Ishikawa (cell line): ENCODE results near the gene ALDH1A3.

Experiments used
- CREB1 ChIP-seq: IDR thresholded peaks from 2 replicates; pipeline ENCODE4 v1.6.1; 2012; ENCODE audit warnings: low read depth
- EP300 ChIP-seq: IDR thresholded peaks from 2 replicates; pipeline ENCODE4 v1.6.1; 2012; ENCODE audit warnings: borderline replicate concordance
- FOXM1 ChIP-seq: IDR thresholded peaks from 2 replicates; pipeline ENCODE4 v1.6.1; 2012; ENCODE audit warnings: low read depth, borderline replicate concordance
- NFIC ChIP-seq: IDR thresholded peaks from 2 replicates; pipeline ENCODE4 v1.6.1; 2012
- TAF1 ChIP-seq: IDR thresholded peaks from 2 replicates; pipeline ENCODE4 v1.6.1; 2012; ENCODE audit warnings: low read depth, mild to moderate bottlenecking
- TCF12 ChIP-seq: IDR thresholded peaks from 2 replicates; pipeline ENCODE4 v1.6.1; 2012; ENCODE audit warnings: low read depth
- TEAD4 ChIP-seq: IDR thresholded peaks from 2 replicates; pipeline ENCODE4 v1.6.1; 2012
- YY1 ChIP-seq: IDR thresholded peaks from 2 replicates; pipeline ENCODE4 v1.6.1; 2012; ENCODE audit warnings: low read depth
- ZBTB7A ChIP-seq: IDR thresholded peaks from 2 replicates; pipeline ENCODE4 v1.6.1; 2012; ENCODE audit warnings: low read depth
- TF ChIP-seq, protein P1 (sequence below): IDR thresholded peaks from 2 replicates; pipeline ENCODE4 v1.6.1; 2012
- TF ChIP-seq, protein P2 (sequence below): IDR thresholded peaks from 2 replicates; pipeline ENCODE4 v1.6.1; 2012; ENCODE audit warnings: low read depth, mild to moderate bottlenecking
- TF ChIP-seq, protein P3 (sequence below): IDR thresholded peaks from 2 replicates; pipeline ENCODE4 v1.6.1; 2012

DNA sequence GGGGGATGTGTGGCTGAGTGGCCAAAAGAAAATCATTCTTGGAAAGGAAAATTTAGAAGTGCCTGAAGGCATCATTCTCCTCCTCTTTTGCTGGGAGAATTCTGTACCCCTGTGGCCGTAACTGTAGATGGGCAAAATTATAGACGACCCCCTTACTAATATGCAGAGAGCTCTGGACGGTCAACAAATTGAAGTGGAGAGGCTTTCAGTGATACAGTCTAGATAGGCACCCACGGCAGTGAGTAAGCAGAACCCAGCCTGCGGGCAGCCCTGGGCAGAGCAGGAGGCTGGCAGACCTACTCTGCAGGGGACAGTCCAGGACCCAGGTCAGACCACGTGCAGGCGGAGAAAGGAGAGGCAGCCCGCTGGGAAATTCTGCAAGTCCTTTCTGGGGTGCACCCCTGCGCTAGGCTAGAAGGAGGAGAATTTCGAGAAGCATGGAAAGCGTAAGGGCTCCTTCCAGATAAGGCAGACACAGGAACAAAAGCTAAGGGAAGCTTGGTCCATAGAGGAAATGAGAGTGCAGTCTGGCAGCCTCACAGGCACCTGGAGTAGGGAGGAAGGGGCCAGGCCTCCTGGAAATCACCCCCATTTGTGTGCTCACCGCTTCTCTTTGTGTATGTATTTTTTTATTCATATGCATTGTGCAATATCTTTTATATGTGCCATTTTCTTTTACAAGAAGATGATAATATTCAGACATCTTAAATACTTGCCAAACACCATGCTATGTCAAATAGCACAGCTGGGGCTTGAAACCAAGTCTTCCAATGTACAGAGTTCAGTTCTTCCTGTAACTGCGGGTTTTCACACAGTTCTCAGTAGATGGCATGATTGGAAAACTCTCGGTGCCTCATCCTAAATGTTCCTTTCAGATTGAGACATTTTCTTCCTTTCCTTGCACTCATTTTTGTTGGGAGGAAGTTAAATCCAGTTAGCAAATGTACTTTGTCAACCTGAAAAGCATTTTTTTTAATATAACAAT, 79.7 kb downstream of the ALDH1A3 start:
- TF ChIP-seq TEAD4 (no peak), FOXM1 (no peak), NFIC (no peak), TAF1 (no peak), ZBTB7A (no peak), EP300 (no peak), CREB1 (no peak), YY1 (no peak), TCF12 (no peak)
- TF ChIP-seq, protein P1, sequence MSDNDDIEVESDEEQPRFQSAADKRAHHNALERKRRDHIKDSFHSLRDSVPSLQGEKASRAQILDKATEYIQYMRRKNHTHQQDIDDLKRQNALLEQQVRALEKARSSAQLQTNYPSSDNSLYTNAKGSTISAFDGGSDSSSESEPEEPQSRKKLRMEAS, result no peak
- TF ChIP-seq, protein P2, sequence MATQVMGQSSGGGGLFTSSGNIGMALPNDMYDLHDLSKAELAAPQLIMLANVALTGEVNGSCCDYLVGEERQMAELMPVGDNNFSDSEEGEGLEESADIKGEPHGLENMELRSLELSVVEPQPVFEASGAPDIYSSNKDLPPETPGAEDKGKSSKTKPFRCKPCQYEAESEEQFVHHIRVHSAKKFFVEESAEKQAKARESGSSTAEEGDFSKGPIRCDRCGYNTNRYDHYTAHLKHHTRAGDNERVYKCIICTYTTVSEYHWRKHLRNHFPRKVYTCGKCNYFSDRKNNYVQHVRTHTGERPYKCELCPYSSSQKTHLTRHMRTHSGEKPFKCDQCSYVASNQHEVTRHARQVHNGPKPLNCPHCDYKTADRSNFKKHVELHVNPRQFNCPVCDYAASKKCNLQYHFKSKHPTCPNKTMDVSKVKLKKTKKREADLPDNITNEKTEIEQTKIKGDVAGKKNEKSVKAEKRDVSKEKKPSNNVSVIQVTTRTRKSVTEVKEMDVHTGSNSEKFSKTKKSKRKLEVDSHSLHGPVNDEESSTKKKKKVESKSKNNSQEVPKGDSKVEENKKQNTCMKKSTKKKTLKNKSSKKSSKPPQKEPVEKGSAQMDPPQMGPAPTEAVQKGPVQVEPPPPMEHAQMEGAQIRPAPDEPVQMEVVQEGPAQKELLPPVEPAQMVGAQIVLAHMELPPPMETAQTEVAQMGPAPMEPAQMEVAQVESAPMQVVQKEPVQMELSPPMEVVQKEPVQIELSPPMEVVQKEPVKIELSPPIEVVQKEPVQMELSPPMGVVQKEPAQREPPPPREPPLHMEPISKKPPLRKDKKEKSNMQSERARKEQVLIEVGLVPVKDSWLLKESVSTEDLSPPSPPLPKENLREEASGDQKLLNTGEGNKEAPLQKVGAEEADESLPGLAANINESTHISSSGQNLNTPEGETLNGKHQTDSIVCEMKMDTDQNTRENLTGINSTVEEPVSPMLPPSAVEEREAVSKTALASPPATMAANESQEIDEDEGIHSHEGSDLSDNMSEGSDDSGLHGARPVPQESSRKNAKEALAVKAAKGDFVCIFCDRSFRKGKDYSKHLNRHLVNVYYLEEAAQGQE, result no peak
- TF ChIP-seq, protein P3, sequence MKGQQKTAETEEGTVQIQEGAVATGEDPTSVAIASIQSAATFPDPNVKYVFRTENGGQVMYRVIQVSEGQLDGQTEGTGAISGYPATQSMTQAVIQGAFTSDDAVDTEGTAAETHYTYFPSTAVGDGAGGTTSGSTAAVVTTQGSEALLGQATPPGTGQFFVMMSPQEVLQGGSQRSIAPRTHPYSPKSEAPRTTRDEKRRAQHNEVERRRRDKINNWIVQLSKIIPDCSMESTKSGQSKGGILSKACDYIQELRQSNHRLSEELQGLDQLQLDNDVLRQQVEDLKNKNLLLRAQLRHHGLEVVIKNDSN, result no peak
